Medulla oblongata (tissue), 1 donor: ENCODE data around the gene PABPN1L.

Experiments used
- DNase-seq: peaks from one replicate; pipeline ENCODE4 v3.0.0-alpha.2; 2015; ENCODE audit errors: extremely low spot score

PABPN1L gene

DNA sequence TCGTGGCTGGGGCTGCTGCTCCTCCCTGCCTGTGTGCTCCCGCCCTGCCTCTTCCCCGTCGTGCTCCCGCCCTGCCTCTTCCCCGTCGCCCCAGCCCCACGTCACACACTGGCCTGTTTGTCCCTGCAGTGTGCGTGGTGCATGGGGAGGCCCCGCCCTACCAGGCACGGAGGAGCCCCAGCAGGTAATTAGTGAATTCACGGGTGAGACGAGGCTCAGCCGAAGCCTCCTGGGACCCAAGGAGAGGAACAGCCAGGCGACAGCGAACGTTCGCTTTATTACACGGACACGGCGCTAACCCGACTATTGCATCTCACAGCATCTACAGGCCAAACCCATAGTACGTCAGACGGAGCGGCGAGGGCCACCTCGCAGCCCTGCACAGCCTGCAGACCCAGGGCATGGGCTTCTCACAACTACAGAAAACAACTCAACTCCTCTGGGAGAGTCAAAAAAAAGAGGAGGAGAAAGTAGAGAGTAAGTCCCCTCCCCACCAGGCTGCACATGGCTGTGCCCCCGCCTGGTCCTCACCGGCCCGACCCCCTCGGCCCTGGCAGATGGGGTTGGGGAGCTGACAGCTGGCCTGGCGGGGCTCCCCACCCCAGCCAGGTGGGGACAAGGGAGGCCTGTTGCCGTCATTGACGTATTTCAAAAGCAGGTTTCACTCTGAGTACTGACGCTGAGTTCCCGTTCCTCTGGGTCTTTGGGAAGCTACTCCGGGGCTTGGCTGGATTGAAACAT lies 4.3 kb upstream of the PABPN1L start:
- DNase-seq: no peak

DNA sequence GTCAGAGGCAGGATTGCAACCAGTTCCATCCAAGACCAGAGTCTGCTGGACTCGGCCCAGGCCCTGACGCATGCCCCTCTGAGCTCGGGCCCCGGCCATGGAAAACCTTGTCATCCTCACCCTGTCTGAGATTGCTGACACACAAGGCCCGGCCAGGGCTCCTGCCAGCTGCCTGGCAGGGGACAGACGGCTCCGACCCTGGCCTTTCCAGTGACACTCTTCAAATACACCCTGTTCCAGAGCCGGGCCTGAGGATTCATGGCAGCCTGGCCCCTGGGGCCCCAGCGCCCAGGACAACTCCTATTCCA lies 3.2 kb upstream of the PABPN1L start:
- no peak for DNase-seq

- DNase-seq: no peak
Observed at GRCh38 chr16:88868974-88869672, 2.7 kb upstream of the PABPN1L start.

DNA sequence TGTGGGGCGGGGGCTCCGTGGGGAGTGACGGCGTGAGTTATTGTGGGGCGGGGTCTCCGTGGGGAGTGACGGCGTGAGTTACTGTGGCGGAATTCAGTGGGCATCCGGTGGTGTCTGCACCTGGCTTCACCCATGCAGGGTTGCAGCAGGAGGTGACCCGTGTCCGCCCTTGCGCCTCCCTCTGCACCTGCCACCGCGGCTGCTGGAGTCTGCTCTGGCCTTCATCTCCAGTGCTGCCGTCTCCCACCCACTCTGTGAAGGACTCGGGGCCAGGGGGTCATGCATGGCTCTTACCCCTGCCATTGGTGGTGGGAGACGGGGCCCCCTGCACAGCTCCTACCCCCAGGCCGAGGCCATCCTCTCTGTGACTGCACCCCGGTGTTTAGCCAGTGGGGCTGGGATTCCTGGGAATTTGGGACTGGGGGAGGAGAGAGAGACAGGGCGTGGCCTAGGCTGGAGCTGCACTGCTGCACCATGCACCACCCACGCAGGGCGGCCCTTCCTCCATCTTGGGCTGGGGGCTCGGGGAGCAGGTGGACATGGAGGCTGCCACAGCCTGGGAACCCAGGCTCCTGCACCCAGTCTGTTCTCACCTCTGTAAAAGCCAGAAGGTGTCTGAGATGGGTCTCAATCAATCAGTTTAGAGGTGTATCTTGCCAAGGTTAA lies 1.3 kb upstream of the PABPN1L start:
- DNase-seq: no peak

GRCh38 chr16:88865742-88866141 lies 718 bp downstream of the PABPN1L start:
- DNase-seq: no peak

DNA sequence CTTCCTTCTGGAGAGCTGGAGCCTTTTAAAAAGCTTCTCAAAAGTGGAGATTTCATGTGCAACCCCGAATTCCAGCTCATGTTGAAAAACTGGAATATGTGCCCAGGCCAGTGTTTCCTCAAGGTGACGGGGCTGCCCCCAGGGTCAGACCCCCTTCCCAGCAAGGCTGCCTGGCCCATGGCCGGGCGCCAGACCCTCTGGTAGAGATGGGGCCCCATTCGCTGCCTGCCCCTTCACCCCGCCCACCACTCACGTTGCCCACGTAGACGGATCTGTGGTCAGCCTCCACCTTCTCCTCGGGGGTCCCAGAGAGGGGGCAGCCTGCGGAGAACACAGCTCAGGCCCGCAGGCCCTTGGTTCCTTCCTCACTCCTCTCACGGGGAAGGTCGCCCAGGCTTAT lies 1.1 kb downstream of the PABPN1L start:
- DNase-seq: no peak

GRCh38 chr16:88864521-88864920 lies 1.9 kb downstream of the PABPN1L start:
- DNase-seq: no peak

DNA sequence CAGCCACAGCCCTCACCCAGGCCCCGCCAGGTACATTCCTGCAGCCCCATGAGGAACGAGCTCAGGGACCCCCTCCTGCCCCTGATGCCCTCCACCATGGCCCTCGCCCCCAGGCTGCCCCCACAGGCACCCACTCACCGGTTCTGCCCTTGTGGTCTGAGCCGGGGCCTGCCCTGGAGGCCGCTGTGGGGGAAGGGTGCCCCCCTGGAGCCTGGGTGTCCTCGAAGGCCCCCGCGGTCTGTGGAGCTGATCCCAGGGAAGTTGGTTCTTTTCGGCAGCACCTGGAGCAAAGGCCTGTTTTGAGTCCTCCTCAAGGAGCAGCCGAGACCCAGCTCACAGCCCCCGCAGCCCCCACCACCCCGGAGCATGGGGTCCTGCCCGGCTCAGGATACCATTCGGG lies 2.4 kb downstream of the PABPN1L start:
- DNase-seq: no peak

GRCh38 chr16:88863426-88863825 lies 3.0 kb downstream of the PABPN1L start:
- DNase-seq: no peak

DNA sequence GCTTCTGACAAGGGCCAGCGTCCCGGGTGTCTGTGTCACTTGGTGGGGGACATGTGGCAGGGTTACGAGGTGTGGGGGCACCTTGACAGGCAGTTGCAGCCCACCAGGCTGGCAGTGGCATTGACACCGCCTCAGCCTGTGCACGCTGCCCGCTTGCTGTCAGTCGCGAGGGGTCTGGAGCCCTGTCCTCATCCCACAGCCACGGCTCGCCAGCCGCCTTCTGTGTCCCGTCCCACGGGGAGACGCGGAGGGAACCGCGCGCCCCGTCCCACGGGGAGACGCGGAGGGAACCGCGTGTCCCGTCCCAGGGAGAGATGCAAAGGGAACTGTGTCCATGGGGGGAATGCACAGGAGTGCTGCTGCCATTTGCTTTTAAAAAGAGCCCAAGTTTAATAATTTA lies 3.5 kb downstream of the PABPN1L start:
- DNase-seq: no peak

DNA sequence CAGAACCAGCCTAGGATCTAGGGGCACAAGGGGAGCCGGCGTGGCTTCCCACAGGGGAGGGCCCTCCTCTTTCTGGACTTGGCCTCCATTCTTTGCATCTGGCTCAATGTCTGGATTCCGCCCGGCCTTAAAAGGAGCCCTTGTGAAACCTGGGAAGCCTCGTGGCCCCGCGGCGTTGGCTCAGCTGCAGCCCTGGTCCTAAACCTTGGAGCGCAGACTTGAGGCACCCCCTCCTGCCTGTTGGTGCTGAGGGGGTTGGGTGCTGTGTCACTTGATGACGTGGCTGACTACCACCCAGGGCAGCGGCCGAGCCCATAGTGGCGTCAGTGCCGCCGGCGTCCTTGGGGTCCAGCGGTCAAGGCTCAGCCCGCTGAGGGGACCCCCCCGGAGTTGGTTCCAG lies 5.1 kb downstream of the PABPN1L start:
- no peak for DNase-seq

- no peak for DNase-seq
Observed at GRCh38 chr16:88859381-88860091, 6.9 kb downstream of the PABPN1L start.

GRCh38 chr16:88857728-88858339 lies 8.6 kb downstream of the PABPN1L start:
- DNase-seq: peak; percentile 86

GRCh38 chr16:88856828-88857727 lies 9.4 kb downstream of the PABPN1L start, which contains the start of the genes GALNS and TRAPPC2L:
Gene GALNS (minus strand): TSS chr16:88856947. CDS start chr16:88856877, 70 bp downstream.
Gene TRAPPC2L (plus strand): TSS chr16:88857127. CDS start chr16:88857151, 24 bp downstream.
- DNase-seq: peak; percentile 97

GRCh38 chr16:88856122-88856827 lies 10.2 kb downstream of the PABPN1L start:
- DNase-seq: no peak

GRCh38 chr16:88855736-88856121 lies 10.7 kb downstream of the PABPN1L start:
- no peak for DNase-seq

DNA sequence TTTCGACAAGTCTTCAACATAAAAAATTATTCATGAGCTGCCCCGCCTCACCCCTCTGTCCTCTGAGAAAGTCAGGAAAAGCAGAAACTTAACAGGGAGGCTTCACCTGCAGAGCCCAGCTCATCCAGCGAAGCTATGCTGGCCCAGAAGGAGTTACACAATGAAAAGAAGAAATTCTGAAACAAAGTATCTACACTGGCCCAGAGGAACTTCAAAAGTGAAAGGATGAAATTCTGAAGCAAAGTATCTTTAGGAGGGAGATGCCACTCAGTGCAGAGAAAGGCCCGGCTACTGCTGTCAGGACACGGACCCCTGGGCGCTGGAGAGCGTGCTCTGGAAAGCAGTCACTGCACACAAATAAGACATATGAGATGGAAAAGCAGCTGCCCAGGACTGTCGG lies 11.3 kb downstream of the PABPN1L start:
- no peak for DNase-seq

DNA sequence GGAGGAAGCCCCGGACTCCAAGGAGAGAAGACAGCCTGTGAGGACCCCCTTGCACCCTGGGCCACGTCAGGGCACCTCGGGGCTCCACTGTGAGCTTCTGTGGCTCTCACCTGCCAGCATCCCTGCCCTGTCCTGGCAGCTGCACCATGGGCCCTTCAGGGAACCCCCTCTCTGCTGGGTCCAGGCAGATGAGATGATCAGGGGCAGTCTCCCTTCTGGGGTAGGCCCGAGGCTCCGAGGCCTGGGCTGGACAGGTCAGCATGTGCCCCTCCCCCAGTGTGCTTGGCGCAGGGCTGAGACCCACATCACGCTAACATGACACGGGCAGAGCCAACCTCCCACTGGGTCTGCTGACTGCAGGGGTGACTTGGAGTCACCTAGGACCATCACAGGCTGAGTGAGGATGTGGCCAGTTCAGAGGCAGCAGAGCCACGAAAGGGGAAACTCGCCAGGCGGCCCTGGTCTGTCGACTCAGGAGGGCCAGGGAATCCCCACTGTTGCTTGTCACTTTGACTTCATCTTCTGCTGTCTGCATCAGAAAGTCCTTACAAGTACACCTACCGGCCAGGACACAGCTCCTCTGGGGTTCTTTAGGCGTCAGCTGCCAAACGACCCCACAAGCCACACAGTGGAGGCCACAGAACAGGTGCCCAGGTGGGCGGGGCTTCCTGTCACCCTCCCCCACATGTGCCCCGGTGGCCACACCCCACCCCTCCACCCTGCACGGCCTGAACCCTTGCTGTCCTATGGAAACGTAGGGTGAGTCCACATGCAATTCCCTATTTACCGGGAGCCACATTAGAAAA lies 12.0 kb downstream of the PABPN1L start:
- peak; percentile 20 for DNase-seq

DNA sequence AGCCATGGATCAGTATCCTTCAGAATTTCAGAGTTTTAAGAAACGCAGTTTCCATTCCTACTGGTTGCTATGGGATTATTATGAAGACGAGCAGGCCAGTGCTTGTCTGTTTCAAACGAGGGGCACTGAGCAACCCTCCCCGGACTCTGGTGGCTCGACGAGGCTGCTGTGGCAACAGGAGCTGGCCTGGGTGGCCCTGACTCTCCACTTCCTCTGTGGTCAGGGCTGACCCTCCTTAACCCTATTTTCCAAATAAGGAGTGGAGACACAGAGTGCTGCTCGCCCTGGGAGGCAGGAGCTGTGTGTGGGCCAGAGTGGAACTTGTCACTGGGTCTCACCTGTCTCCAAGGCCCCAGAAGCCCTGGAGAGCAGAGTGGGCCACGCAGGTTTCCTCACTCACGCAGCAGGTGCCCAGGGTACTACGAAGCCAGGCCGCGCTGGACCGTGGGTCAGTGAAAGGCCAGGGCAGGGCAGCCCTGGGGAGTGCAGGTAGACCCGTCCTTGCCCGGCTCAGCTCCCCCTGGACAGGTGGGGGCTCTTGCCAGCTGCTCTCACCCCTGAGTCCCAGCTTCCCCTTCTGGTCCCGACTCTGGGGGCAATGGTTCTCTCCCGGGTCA lies 13.0 kb downstream of the PABPN1L start:
- peak; percentile 9 for DNase-seq
